ENCODE measurements around the gene ASPHD2.

ASPHD2 gene

GRCh38 chr22:26453812-26454500 lies 24.9 kb downstream of the ASPHD2 start:
- no peaks in the 10 kb centered on the region for H3K4me1 ChIP-seq (ENCODE audit: insufficient read depth, low read length, severe bottlenecking)
- no peak overlapping the region for H3K9ac ChIP-seq (ENCODE audit: low read length)
- no peak overlapping the region for H2AFZ ChIP-seq (ENCODE audit: low read length)
- peaks cover 76% of the 10 kb centered on the region for H3K36me3 ChIP-seq (ENCODE audit: insufficient read depth, low read length)
- no peak overlapping the region for H3K27ac ChIP-seq (ENCODE audit: low read depth, low read length, poor library complexity, severe bottlenecking)
- no peaks in the 10 kb centered on the region for H4K20me1 ChIP-seq (ENCODE audit: insufficient read depth, low read length)
- no peak for TF ChIP-seq EZH2 (IDR thresholded peaks at IDR 0.05; ENCODE audit: borderline replicate concordance, low read length)
- no peak for TF ChIP-seq CTCF (IDR thresholded peaks at IDR 0.05; ENCODE audit: low read length)
- H3K4me3 ChIP-seq (ENCODE audit: low read depth, low read length, poor library complexity, severe bottlenecking): no peak overlapping the region
- no peaks in the 10 kb centered on the region for H3K9me3 ChIP-seq (ENCODE audit: low read length)
- H3F3A ChIP-seq (ENCODE audit: insufficient read depth, low read length): no peaks in the 10 kb centered on the region
- H3K4me2 ChIP-seq (ENCODE audit: low read length): no peak overlapping the region
- no peaks in the 10 kb centered on the region for H3K79me2 ChIP-seq (ENCODE audit: insufficient read depth, low read length)
- no peaks in the 10 kb centered on the region for H3K9me2 ChIP-seq (ENCODE audit: low read depth, low read length)
- H3K27me3 ChIP-seq (ENCODE audit: insufficient read depth, low read length): no peaks in the 10 kb centered on the region

GRCh38 chr22:26457661-26458272 lies 28.7 kb downstream of the ASPHD2 start:
- H3K4me3 ChIP-seq (ENCODE audit: low read depth, low read length, poor library complexity, severe bottlenecking): no peak overlapping the region
- no peak overlapping the region for H3K27ac ChIP-seq (ENCODE audit: low read depth, low read length, poor library complexity, severe bottlenecking)
- H3K4me1 ChIP-seq (ENCODE audit: insufficient read depth, low read length, severe bottlenecking): no peaks in the 10 kb centered on the region
- H3K9ac ChIP-seq (ENCODE audit: low read length): no peak overlapping the region
- no peak overlapping the region for H3K4me2 ChIP-seq (ENCODE audit: low read length)
- TF ChIP-seq EZH2 (IDR thresholded peaks at IDR 0.05; ENCODE audit: borderline replicate concordance, low read length): no peak
- TF ChIP-seq CTCF (IDR thresholded peaks at IDR 0.05; ENCODE audit: low read length): no peak
- no peaks in the 10 kb centered on the region for H3K9me3 ChIP-seq (ENCODE audit: low read length)
- H2AFZ ChIP-seq (ENCODE audit: low read length): no peak overlapping the region
- H3K27me3 ChIP-seq (ENCODE audit: insufficient read depth, low read length): no peaks in the 10 kb centered on the region
- no peaks in the 10 kb centered on the region for H3F3A ChIP-seq (ENCODE audit: insufficient read depth, low read length)
- H4K20me1 ChIP-seq (ENCODE audit: insufficient read depth, low read length): no peaks in the 10 kb centered on the region
- peaks cover 9% of the 10 kb centered on the region for H3K79me2 ChIP-seq (ENCODE audit: insufficient read depth, low read length)
- H3K9me2 ChIP-seq (ENCODE audit: low read depth, low read length): no peaks in the 10 kb centered on the region
- H3K36me3 ChIP-seq (ENCODE audit: insufficient read depth, low read length): peaks cover 81% of the 10 kb centered on the region

GRCh38 chr22:26460202-26460601 lies 31.1 kb downstream of the ASPHD2 start:
- Histone ChIP-seq H3K4me1 (ENCODE audit: insufficient read depth, low read length, severe bottlenecking) (peaks cover 7% of the 10 kb centered on the region), H3K9me2 (ENCODE audit: low read depth, low read length) (no peaks in the 10 kb centered on the region), H3K9me3 (ENCODE audit: low read length) (no peaks in the 10 kb centered on the region), H3K4me2 (ENCODE audit: low read length) (no peak overlapping the region), H3F3A (ENCODE audit: insufficient read depth, low read length) (no peaks in the 10 kb centered on the region), H3K27ac (ENCODE audit: low read depth, low read length, poor library complexity, severe bottlenecking) (no peak overlapping the region), H3K36me3 (ENCODE audit: insufficient read depth, low read length) (peaks cover 90% of the 10 kb centered on the region), H3K4me3 (ENCODE audit: low read depth, low read length, poor library complexity, severe bottlenecking) (no peak overlapping the region), H3K27me3 (ENCODE audit: insufficient read depth, low read length) (no peaks in the 10 kb centered on the region), H3K79me2 (ENCODE audit: insufficient read depth, low read length) (peaks cover 9% of the 10 kb centered on the region), H3K9ac (ENCODE audit: low read length) (no peak overlapping the region), H2AFZ (ENCODE audit: low read length) (no peak overlapping the region), H4K20me1 (ENCODE audit: insufficient read depth, low read length) (no peaks in the 10 kb centered on the region)
- TF ChIP-seq CTCF (IDR thresholded peaks at IDR 0.05; ENCODE audit: low read length) (no peak), EZH2 (IDR thresholded peaks at IDR 0.05; ENCODE audit: borderline replicate concordance, low read length) (no peak)

All from OCI-LY1 (cell line).